Mesothelial cell of epicardium (in vitro differentiated cells): ENCODE results near the gene IL12B. TPM values are rescaled to one million over a fixed set of nuclear protein-coding genes. Genes with fewer than 3 reads are reported as not detected.

Source experiments
- total RNA-seq: library from RNA; stranded (reverse); gene quantifications from 3 replicates; pipeline ENCODE4 v1.2.1, GENCODE V29; 2021

Gene IL12B
- total RNA-seq, 1 donor from 2014 or later = not detected

Other genes starting within 250 kb of the IL12B start
- gene EBF1, start 230.6 kb downstream of the IL12B start, total RNA-seq = 0.96 to 1.6 TPM (median 1.4 TPM) in 3 replicates
- gene RNF145, start 120.9 kb downstream of the IL12B start, total RNA-seq = 88.8 to 93.1 TPM (median 91.4 TPM) in 3 replicates
- 27.8 to 29.2 TPM (median 28.3 TPM) in 3 replicates for gene UBLCP1, start 67.2 kb downstream of the IL12B start, total RNA-seq